GM10266 (cell line): ENCODE results near the gene AUP1.

Experiments
- DNase-seq: peaks from one replicate; pipeline ENCODE4 v3.0.0; 2012; ENCODE audit errors: extremely low spot score
- TF ChIP-seq, protein P1 (sequence below): IDR thresholded peaks from 2 replicates; pipeline ENCODE4 v1.5.1; 2012; ENCODE audit warnings: mild to moderate bottlenecking, low read depth; ENCODE audit not compliant: control insufficient read depth, insufficient read depth; ENCODE audit errors: missing control alignments

The AUP1 gene

DNA sequence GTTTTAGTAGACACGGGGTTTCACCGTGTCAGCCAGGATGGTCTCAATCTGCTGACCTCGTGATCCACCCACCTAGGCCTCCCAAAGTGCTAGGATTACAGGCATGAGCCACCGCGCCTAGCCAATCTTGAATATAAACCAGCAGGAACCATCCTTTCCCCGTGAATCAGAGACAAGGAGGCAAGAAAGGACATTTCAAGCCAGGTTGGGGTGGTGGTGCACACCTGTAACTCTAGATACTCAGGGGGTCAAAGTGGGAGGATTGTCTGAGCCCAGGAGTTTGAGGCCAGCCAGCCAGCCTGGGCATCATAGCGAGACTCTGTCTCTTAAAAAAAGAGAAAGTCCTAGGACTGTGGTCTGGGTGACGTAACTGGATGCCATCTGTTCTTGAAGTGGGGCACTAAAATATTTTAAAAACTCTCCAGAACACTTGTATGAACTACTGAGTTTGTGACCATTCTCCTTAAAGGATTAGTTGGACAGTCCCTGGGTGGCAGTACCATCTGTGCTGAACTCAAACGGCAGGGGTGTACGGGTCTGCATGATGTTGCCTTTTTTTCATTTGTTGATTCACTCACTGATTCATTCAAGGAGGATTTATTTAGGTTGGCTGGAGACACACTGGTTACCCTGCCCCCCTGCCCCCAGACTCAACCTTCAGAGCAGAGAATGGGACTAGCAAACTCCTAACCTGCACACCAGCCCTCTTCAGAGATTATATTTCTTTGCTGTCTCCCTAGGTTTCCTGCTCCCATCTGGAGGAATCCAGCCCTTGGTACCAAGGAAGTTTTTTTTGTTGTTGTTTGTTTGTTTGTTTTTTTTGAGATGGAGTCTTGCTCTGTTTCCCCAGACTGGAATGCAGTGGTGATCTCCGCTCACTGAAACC lies 18.2 kb downstream of the AUP1 start:
- DNase-seq = no peak
- TF ChIP-seq, protein P1, sequence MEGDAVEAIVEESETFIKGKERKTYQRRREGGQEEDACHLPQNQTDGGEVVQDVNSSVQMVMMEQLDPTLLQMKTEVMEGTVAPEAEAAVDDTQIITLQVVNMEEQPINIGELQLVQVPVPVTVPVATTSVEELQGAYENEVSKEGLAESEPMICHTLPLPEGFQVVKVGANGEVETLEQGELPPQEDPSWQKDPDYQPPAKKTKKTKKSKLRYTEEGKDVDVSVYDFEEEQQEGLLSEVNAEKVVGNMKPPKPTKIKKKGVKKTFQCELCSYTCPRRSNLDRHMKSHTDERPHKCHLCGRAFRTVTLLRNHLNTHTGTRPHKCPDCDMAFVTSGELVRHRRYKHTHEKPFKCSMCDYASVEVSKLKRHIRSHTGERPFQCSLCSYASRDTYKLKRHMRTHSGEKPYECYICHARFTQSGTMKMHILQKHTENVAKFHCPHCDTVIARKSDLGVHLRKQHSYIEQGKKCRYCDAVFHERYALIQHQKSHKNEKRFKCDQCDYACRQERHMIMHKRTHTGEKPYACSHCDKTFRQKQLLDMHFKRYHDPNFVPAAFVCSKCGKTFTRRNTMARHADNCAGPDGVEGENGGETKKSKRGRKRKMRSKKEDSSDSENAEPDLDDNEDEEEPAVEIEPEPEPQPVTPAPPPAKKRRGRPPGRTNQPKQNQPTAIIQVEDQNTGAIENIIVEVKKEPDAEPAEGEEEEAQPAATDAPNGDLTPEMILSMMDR = no peak

DNA sequence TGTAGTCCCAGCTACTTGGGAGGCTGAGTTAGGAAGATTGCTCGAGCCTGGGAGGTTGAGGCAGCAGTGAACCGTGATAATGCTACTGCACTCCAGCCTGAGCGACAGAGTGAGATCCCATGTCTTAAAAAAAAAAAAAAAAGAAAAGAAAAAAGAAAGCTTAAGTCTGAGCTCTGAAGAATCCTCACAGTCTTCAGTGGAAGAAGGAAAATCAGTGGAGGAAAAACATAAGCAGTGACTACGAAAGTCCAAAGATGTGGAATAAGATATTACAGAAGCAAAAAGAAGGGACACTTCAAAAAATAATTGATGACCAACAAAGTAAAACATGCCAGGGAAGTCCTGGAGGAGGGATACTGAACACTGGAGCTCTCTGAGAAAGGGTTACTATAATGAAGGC lies 19.2 kb downstream of the AUP1 start:
- no peak for DNase-seq
- TF ChIP-seq, protein P1 = no peak

DNA sequence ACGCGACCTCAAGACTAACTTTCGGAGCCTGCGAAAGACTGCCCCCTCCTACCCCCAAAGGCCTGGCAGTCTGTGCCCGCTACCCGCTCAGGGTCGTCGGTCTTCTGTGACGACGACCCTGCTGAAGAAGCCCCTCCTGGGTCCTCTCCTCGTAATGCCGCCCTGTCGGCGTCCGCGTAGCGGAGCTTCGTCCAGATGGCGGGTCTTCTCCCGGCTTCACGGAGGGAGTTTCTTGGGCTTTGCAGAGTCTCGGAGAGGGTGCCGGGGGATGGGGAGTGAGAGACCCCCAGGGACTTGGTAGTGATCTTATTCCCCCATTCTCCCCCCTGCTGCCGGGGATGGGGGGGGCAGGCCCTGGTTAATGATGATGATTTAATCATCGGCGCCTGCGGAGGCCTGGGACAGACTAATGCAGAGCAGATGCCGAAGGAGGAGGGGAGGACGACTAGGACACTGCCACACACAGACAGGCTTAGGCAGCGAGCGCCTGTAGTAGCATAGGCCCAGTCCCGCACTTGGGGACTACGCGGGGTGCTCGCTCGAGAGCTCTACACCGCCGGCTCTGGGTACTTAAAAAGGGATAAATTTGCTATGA lies 21.5 kb downstream of the AUP1 start:
- peak; percentile 44 for DNase-seq
- TF ChIP-seq, protein P1 = no peak

DNA sequence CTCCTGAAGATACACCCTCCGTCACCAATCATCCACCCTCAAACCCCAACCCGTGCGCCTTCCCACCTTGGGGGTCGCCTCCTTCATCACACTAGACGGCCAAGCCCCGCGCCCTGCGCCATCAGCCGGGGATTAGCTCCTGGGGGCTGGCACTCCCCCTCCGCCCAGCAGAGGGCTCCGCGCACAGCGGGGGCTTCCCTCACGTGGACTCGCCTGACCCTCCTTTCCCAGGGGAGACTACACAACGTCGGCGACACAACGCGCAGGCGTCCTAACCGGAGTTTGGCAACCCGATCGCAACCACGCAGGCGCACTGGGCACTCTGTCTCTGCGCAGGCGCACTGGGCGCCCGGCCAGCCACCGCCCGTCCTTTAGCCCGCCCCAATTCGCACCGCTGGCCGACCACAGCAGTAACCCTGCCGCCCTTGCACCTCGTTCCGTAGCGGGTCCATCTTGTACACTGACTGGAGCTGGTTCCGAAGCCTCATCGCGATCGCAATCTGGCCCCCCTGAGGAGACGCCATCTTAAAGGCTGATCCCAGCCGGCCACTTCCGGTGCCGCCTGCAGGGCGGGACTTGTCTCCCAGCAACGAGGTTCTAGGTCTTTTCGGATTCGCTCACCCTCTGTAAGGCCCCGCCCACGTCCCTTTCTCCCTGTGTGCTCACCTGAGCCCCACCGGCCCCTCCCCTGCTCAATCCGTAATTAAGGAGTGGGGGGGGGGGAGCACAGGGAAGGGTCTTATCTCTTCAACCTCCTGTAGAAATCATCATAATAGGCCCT lies 22.2 kb downstream of the AUP1 start, which contains the start of gene PCGF1:
Gene PCGF1 (minus strand): TSS at position 551 of the 781 bp plus-strand sequence. CDS start 27 bp downstream, at position 524.
- DNase-seq = peak; percentile 98
- TF ChIP-seq, protein P1 = peak; percentile 61

DNA sequence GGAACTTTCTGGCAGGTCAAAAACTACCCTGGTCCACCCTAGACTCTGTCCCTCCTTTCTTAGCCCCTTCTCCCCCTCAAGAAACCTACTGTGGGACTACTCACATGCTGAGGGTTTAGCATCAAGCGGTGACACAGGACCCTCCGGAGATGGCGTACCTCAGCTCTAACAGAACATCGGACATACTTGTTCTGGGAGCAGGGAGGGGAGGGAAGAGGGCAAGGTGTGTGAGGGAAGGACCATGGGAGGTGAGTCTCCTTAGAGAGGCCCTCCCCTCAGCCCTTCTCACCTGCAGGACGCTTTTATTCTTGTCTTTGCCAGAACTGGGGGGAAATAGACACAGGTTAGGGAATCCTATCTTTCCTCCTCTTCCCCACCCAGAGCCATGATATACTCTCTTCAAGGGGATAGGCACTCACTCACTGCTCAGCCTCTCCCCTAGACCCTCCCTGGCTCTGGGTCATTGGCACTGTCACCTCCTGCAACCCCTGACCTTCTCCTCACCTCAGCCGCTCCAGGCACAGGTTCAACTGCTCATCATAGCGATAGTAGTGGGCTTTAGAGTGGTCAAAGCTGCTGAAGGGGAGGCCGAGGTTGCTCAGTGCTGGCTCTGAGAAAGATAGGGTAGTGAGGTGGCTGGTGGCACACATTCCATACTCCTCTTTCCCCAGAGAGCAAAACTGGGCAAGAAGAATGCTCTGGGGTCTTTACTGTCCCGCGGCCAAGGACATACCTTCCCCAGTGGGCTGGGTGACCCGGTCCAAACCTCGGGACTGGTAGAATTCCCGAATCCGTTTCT lies 23.9 kb downstream of the AUP1 start:
- TF ChIP-seq, protein P1 = no peak
- no peak for DNase-seq

DNA sequence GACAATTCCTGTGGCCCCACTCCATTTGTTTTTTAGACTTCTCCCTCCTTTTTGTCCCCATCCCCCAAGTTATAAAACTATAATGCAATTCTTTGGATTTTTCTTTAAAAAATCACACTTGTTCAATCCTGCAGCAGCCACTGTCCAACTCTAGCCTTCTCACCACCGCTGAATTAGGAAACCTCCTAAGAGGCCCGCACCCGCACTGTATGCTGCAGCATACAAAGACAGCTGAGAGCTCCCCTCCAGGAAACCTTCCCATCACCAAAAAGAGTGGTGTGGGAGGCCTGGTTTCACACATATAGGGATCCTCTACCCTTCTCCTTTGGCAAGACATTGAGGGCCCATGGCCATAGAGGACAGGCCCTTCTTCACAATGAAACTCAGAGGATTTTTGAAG lies 24.9 kb downstream of the AUP1 start:
- TF ChIP-seq, protein P1 = no peak
- no peak for DNase-seq
